Fibroblast of skin of right biceps (primary cell): ENCODE data around the gene CDH22.

Source experiments
- DNase-seq: peaks from one replicate; pipeline ENCODE4 v3.0.0-alpha.2; 2013

Gene CDH22

DNA sequence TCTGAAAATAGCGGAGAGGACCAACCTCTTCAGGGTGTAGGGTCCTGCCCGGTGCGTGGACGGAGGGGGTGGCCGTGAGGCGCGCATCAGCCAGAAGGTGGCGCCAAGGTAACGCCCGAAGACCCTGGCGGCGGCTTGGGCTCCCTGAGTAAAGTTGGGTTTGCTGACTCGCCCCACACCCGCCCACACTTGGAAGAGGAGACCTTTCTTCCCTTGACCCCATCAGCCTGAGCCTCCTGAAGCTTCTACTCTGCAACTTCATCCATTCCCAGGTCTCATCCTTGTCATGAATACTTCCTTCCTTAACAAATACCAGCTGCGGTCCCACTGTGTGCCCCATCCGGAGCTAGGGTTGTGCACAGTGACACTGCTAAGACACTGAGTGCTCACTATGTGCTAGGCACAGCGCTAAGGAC lies 175.6 kb downstream of the CDH22 start:
- DNase-seq: peak; percentile 45

DNA sequence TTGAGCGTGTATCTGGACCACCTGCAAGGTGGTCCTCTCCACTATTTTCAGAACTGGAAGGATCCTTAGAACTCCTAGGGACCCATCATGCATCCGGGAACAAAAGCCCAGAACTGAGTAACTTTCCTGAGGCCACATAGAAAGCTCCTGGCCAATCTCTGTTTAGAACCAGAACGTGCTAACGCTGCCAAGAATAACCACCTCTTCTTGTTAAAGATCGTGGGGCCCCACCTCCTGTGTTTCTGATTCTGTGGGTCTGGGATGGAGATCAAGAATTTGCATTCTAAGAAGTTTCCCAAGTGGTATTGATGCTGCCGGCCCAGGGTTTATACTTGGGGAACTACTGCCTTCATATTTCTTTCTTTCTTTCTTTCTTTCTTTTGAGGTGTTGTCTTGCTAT lies 176.9 kb downstream of the CDH22 start:
- peak; percentile 20 for DNase-seq

DNA sequence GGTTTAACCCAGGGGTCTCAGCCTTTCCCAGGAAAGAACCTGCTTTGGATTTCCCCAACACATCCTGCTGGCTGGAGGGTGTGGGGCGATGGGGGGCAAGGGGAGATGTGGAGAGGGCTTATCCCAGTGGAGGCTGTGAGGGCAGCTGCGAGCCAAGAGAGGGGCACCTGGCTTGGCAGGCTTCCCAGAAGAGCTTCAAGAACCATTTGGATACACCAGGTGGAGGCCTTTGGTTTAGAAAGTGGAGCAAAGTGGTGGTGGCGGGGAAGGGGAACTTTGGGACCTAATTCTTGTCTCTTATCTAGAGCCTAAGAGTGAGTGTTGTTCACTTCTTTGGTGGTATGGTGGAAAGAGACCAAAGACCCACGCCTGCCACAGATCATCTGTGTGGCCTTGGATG lies 177.8 kb downstream of the CDH22 start:
- DNase-seq: no peak

DNA sequence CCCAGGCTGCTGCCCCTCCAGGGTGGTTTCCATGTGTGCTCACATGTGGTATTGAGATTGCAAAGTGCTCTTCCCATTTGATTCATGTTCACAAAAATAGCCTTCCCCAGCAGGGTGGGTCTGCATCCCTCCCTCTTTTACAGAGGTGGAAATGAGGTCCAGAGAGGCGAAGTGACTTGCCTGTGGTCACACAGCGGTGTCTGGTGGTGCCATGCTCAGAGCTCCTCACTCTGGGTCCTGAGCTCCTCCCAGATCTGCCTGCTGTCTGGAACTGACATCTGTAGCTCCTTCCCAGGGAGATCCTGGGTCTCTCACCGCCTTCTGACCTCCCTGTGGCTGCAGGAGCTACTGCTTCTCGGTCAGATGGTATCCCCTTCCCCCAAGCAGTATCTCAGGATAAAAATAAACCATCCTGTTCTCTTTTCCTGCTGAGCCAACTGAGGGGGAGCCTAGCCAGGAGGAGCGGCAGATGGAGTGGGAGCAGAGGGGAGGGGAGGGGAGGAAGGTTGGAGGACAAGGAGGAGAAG lies 178.3 kb downstream of the CDH22 start:
- no peak for DNase-seq

DNA sequence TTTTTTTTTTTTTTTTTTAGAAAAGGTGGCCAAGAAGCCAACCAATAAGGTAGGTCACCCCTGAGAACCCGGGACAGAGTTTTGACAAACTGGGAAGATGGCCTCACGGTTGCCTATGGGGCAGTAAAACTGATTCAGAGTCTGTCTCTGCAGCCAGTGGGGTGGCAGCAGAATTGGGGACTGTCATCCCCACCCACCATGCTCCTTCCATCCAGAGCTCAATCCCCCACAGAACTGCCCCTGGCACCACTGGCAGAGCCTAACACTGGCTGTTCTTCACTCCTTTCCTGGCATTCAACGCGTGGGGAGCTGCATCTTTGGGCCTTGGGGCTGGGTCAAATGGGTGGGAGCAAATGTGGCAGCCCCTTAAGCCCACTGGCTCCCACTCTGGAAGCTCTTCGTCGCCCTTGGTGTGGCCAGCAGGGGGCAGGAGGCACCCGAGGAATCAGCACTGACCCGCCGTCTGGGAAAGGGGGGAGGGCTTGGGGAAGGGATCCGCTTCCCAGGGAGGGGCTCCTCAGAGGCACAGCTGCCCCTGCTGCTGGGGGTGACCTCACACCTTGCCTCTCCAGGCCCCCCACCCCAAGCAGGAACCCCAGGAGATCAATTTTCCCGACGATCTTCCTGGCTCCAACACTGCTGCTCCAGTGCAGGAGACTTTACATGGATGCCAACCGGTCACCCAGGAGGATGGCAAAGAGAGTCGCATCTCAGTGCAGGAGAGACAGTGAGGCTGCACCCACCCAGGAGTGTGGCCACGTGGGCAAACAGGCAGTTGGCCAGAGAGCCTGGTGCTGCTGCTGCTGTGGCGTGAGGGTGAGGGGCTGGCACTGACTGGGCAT lies 179.8 kb downstream of the CDH22 start:
- DNase-seq: no peak

DNA sequence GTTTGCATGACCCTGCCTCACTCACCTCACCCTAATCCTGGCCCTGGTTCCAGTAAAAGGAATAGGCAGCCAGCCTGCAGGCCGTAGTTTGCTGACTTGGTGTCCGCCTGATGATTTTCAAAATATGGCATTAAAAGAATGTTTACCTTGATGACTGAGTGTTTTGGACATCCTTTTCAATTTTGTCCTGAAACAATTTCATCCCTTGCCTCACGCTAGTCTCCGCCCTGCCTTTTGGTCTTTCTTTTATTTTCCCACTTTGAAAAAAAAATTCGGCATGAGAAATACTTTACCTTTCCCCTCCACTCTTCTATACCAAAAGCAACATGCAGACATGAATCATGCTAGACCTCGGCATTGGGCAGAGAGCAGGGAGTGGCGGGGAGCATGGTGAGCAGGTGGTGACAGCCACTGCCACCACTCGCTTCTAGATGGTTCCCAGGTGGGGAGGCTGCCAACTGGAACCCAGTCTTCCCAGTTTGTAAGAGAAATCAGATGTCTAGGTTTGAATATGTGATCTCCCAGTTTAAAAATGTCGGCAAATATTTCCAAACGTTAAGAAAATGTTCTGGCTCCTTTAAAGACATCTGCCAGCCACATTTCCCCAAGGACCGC lies 180.8 kb downstream of the CDH22 start:
- no peak for DNase-seq

DNA sequence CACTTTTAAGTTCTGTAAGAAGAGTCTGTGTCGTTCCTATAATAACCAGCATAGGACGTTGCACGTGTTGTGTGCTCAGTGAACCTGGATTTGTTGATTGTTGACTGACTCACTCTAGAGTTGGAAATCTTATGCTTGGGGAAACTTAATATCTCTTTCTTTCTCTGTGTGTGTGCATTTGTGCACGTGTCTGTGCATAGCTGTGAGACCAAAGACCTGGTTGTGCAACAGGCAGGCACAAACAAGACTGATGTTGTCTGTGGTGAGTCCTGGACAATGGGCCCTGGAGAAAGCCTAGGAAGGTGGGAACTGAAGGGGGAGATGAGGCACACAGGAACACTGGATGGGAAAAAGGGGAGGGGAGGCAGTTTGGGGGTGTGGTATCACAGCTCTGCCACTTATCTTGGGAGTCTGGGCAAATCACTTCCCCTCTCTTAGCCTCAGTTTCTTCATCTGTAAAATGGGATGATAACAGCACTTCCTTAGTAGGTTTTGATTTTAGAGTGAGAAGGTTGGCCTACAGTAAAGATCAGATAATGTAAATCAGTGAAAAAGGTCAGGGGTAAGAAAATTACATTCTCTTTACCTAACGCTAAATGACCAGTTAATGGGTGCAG lies 181.8 kb downstream of the CDH22 start:
- DNase-seq: no peak
